GM23248 (cell line): ENCODE measurements around the gene POLR1A.

Experiments used
- EZH2 ChIP-seq: fragments of 200-600 bp; sonication (generic); IDR thresholded peaks from 2 replicates; pipeline ENCODE4 v1.6.1; 2018; ENCODE audit warnings: antibody characterized with exemption, mild to moderate bottlenecking; ENCODE audit not compliant: insufficient read depth, poor library complexity, severe bottlenecking
- EZH2phosphoT487 ChIP-seq: fragments of 200-600 bp; sonication (generic); IDR thresholded peaks from 2 replicates; pipeline ENCODE4 v1.6.1; 2018; ENCODE audit warnings: antibody characterized with exemption, moderate library complexity, mild to moderate bottlenecking, low read depth; ENCODE audit not compliant: insufficient read depth

DNA sequence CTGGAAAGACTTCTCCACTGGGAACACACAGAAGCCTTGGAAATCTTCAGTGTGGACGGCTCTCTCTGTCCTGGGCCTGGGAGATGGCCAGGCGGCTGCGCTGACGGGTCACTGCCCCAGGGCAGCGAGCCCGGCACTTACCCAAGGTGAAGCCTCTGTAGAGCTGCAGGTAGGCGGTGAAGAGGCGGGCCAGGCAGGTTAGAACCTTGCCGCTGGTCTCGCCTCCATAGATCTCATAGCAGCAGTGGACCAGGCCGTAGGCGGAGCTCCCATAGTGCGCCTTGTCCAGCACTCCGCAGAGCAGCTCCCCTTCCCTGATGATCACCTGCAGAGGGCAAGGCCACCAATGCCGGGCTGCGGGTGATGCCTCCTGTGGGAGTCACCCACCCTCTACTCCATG, 53.0 kb downstream of the POLR1A start:
- no peak for TF ChIP-seq EZH2
- no peak for TF ChIP-seq EZH2phosphoT487
